Superior temporal gyrus (tissue), 1 donor: Measurements from ENCODE around the gene HECW1.
A peak's percentile ranks its signal among the peaks of the same experiment; 100 is the strongest.

Experiments used
- DNase-seq: peaks from one replicate; pipeline ENCODE4 v3.0.0-alpha.2; 2016; ENCODE audit errors: extremely low spot score

Gene HECW1

GRCh38 chr7:43612599-43613589, 500.4 kb downstream of the HECW1 start:
- peak; percentile 23 for DNase-seq
